H1 (cell line): ENCODE data around the gene SUOX. TPM values are rescaled to one million over a fixed set of nuclear protein-coding genes. Genes with fewer than 3 reads are reported as not detected.

ENCODE experiments used
- CTCF ChIA-PET: fragments of 300-600 bp; sonication (Branson Sonifier 250); formaldehyde crosslinking; loops from one replicate; lab custom pipeline; 2021; ENCODE audit not compliant: partially characterized antibody; lab: Charles Lee
- POLR2A ChIA-PET: fragments of 300-600 bp; sonication (Branson Sonifier 250); formaldehyde crosslinking; loops from one replicate; lab custom pipeline; 2021; ENCODE audit warnings: inconsistent platforms; ENCODE audit not compliant: partially characterized antibody; lab: Charles Lee
- DNase-seq, 2 experiments: peaks; one replicate each; pipeline versions ENCODE4 v3.0.0 to v3.0.0-alpha.2; 2010 to 2022; ENCODE audit warnings: low spot score in 2 of 2, low read depth in 1 of 2, mixed read lengths in 1 of 2
- FAIRE-seq: peaks from 2 replicates; lab custom pipeline; 2011; peaks lifted over from hg19 to GRCh38; lab: Jason Lieb, UNC
- H2AFZ ChIP-seq: 2 replicates; pipeline ENCODE4 v1.8.1; 2012; ENCODE audit warnings: low read length, inconsistent platforms
- H2AK5ac ChIP-seq: 2 replicates; pipeline ENCODE4 v1.6.1; 2013; ENCODE audit warnings: low read depth, low read length
- H2BK120ac ChIP-seq: replicated peaks from 2 replicates; pipeline ENCODE3; 2013; ENCODE audit warnings: low read depth, low read length, inconsistent platforms
- H2BK12ac ChIP-seq: 2 replicates; pipeline ENCODE4 v1.6.1; 2013; ENCODE audit warnings: low read depth, low read length
- H2BK15ac ChIP-seq: 2 replicates; pipeline ENCODE4 v1.6.1; 2013; ENCODE audit warnings: low read length
- H2BK20ac ChIP-seq: 2 replicates; pipeline ENCODE4 v1.6.1; 2013; ENCODE audit warnings: low read length
- H2BK5ac ChIP-seq: 2 replicates; pipeline ENCODE4 v1.6.1; 2013; ENCODE audit warnings: low read depth, low read length
- H3K14ac ChIP-seq: 2 replicates; pipeline ENCODE4 v1.6.1; 2013; ENCODE audit warnings: inconsistent platforms; ENCODE audit not compliant: insufficient read length
- H3K18ac ChIP-seq: 2 replicates; pipeline ENCODE4 v1.6.1; 2013; ENCODE audit warnings: low read length; ENCODE audit errors: extremely low read depth
- H3K23ac ChIP-seq: 2 replicates; pipeline ENCODE4 v1.6.1; 2013; ENCODE audit warnings: inconsistent platforms; ENCODE audit not compliant: insufficient read length
- H3K23me2 ChIP-seq: 2 replicates; pipeline ENCODE4 v1.6.1; 2013; ENCODE audit warnings: low read depth, low read length
- H3K27ac ChIP-seq: 2 replicates; pipeline ENCODE4 v1.6.1; 2011; ENCODE audit warnings: low read depth, low read length, inconsistent platforms
- H3K27me3 ChIP-seq, 4 experiments: replicated peaks in 1 of 4; 1 replicate in 1 of 4; 2 replicates in 3 of 4; pipeline versions ENCODE4 v1.6.1 to v1.8.1; 2011 to 2013; ENCODE audit warnings: low read length in 3 of 4, mild to moderate bottlenecking in 3 of 4, inconsistent platforms in 2 of 4, mixed read lengths in 2 of 4, moderate library complexity in 1 of 4; ENCODE audit not compliant: control insufficient read depth in 3 of 4, insufficient read depth in 3 of 4; ENCODE audit errors: extremely low read depth in 1 of 4
- H3K36me3 ChIP-seq, 4 experiments: 2 replicates each; pipeline versions ENCODE4 v1.6.1 to v1.8.1; 2011 to 2013; ENCODE audit warnings: mild to moderate bottlenecking in 4 of 4, low read length in 3 of 4, moderate library complexity in 2 of 4, control low read depth in 1 of 4, inconsistent platforms in 1 of 4; ENCODE audit not compliant: insufficient read depth in 4 of 4, control insufficient read depth in 2 of 4
- H3K4ac ChIP-seq: replicated peaks from 2 replicates; pipeline ENCODE3; 2013; ENCODE audit warnings: low read length, low read depth, mixed read lengths, inconsistent platforms; ENCODE audit not compliant: insufficient read length
- H3K4me1 ChIP-seq, 4 experiments: replicated peaks in 1 of 4; 1 replicate in 1 of 4; 2 replicates in 3 of 4; pipeline versions ENCODE4 v1.6.1 to v1.8.1; 2011 to 2013; ENCODE audit warnings: low read length in 3 of 4, inconsistent platforms in 2 of 4, mixed read lengths in 1 of 4; ENCODE audit not compliant: insufficient read depth in 4 of 4, control insufficient read depth in 3 of 4
- H3K4me2 ChIP-seq, 2 experiments: 2 replicates each; pipeline versions ENCODE4 v1.6.1 to v1.8.1; 2011 to 2013; ENCODE audit warnings: low read depth in 2 of 2, low read length in 2 of 2, control low read depth in 1 of 2, inconsistent platforms in 1 of 2, mild to moderate bottlenecking in 1 of 2; ENCODE audit not compliant: insufficient read depth in 1 of 2
- H3K4me3 ChIP-seq, 4 experiments: fragments of 200-600, 300-600 bp in 1 of 4; sonication (generic), shearing (Covaris generic), sonication (Bioruptor Twin) in 1 of 4; 2 replicates each; pipeline versions ENCODE4 v1.5.1 to v1.8.1; 2011 to 2016; ENCODE audit warnings: low read length in 4 of 4, low read depth in 3 of 4, control low read depth in 2 of 4, inconsistent platforms in 2 of 4, mild to moderate bottlenecking in 2 of 4, mixed read lengths in 1 of 4, moderate library complexity in 1 of 4; ENCODE audit not compliant: insufficient read depth in 2 of 4; ENCODE audit errors: extremely low read depth in 1 of 4
- H3K56ac ChIP-seq: replicated peaks from 2 replicates; pipeline ENCODE3; 2013; ENCODE audit warnings: low read depth, mild to moderate bottlenecking, mixed read lengths, low read length, inconsistent platforms; ENCODE audit not compliant: insufficient read length
- H3K79me1 ChIP-seq: 2 replicates; pipeline ENCODE4 v1.6.1; 2013; ENCODE audit warnings: low read depth, low read length, control low read depth
- H3K79me2 ChIP-seq, 2 experiments: 2 replicates each; pipeline versions ENCODE4 v1.6.1 to v1.8.1; 2012 to 2013; ENCODE audit warnings: low read length in 2 of 2, mild to moderate bottlenecking in 2 of 2, inconsistent platforms in 1 of 2; ENCODE audit not compliant: insufficient read depth in 2 of 2, control insufficient read depth in 1 of 2
- H3K9ac ChIP-seq, 4 experiments: replicated peaks in 1 of 4; 1 replicate in 1 of 4; 2 replicates in 3 of 4; pipeline versions ENCODE4 v1.6.1 to v1.8.1; 2011 to 2013; ENCODE audit warnings: low read depth in 3 of 4, low read length in 3 of 4, control low read depth in 2 of 4, mild to moderate bottlenecking in 2 of 4, moderate library complexity in 2 of 4, inconsistent platforms in 1 of 4; ENCODE audit errors: extremely low read depth in 1 of 4
- H3K9me3 ChIP-seq, 2 experiments: 2 replicates each; pipeline versions ENCODE4 v1.6.1 to v1.8.1; 2012 to 2013; ENCODE audit warnings: mild to moderate bottlenecking in 2 of 2, moderate library complexity in 2 of 2, control low read depth in 1 of 2, inconsistent platforms in 1 of 2, low read depth in 1 of 2, low read length in 1 of 2, mixed read lengths in 1 of 2; ENCODE audit not compliant: insufficient read depth in 2 of 2
- H4K20me1 ChIP-seq, 2 experiments: replicated peaks in 1 of 2; 2 replicates each; pipeline versions ENCODE3 to v1.8.1; 2011 to 2013; ENCODE audit warnings: inconsistent platforms in 2 of 2, low read length in 2 of 2, mild to moderate bottlenecking in 1 of 2; ENCODE audit not compliant: insufficient read depth in 2 of 2, control insufficient read depth in 1 of 2
- H4K5ac ChIP-seq: 2 replicates; pipeline ENCODE4 v1.6.1; 2013; ENCODE audit warnings: low read length, low read depth, mixed read lengths, inconsistent platforms; ENCODE audit not compliant: insufficient read length
- H4K8ac ChIP-seq: 2 replicates; pipeline ENCODE4 v1.8.0; 2013; ENCODE audit warnings: mild to moderate bottlenecking, moderate library complexity, low read length, inconsistent platforms; ENCODE audit not compliant: insufficient read depth; ENCODE audit errors: extremely low read depth
- H4K91ac ChIP-seq: replicated peaks from 2 replicates; pipeline ENCODE3; 2013; ENCODE audit warnings: low read length, mixed read lengths, inconsistent platforms; ENCODE audit not compliant: insufficient read length
- BRCA1 ChIP-seq: IDR thresholded peaks from 2 replicates; pipeline ENCODE4 v1.6.1; 2012; ENCODE audit warnings: low read depth, low read length, improper control_type of control experiment
- CEBPB ChIP-seq: IDR thresholded peaks from 2 replicates; pipeline ENCODE4 v1.6.1; 2012; ENCODE audit warnings: low read depth, low read length
- WGBS, 2 experiments: shearing (Covaris generic) in 1 of 2; methylation state at CpG; one replicate each; pipeline versions ENCODE4 v1.1.6 to v1.1.7; 2013 to 2015; ENCODE audit warnings: low lambda C conversion rate in 2 of 2, mixed read lengths in 2 of 2, inconsistent platforms in 1 of 2, low coverage in 1 of 2, missing lambda C conversion rate in 1 of 2; ENCODE audit not compliant: insufficient replicate concordance in 2 of 2, insufficient coverage in 1 of 2, insufficient read length in 1 of 2; ENCODE audit errors: extremely low coverage in 1 of 2, missing lambda C conversion rate in 1 of 2; 5-methylcytosine and 5-hydroxymethylcytosine counted together
- polyA plus RNA-seq, 7 experiments: library from polyadenylated mRNA; depleted of rRNA in 3 of 7; stranded (reverse) in 5 of 7; unstranded in 2 of 7; fragments of >200 nt in 5 of 7; fragments of 200-250 nt in 2 of 7; gene quantifications; 1 replicate in 5 of 7; 2 replicates in 1 of 7; 4 replicates in 1 of 7; pipeline versions ENCODE4 v1.2.1 to v1.2.3, GENCODE V29; 2011 to 2013; ENCODE audit warnings: missing spikeins in 2 of 7, mixed read lengths in 2 of 7
- total RNA-seq: library from RNA; stranded (reverse); fragmentation: NEBNext Ultra II Directional; extraction: Animal tissue kit (Norgen Biotek cat#: 25700); gene quantifications from 2 replicates; pipeline ENCODE4 v1.2.1, GENCODE V29; 2021

The SUOX gene
- total and polyA plus RNA-seq, 2 of the 8 experiments (the other 6 are each of a cell fraction or from before 2014, with no cell fraction given) = 22.5 to 31.3 TPM

DNA sequence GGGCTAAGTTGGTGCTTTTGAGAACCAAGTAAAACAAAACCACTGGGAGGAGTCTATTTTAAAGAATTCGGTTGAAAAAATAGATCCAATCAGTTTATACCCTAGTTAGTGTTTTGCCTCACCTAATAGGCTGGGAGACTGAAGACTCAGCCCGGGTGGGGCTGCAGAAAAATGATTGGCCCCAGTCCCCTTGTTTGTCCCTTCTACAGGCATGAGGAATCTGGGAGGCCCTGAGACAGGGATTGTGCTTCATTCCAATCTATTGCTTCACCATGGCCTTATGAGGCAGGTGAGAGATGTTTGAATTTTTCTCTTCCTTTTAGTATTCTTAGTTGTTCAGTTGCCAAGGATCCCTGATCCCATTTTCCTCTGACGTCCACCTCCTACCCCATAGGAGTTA lies 25.0 kb upstream of the SUOX start:
- no peak for DNase-seq
- H2BK15ac ChIP-seq = no peak overlapping the region
- no peak overlapping the region for H4K8ac ChIP-seq
- no peak overlapping the region for H2BK120ac ChIP-seq
- H3K27ac ChIP-seq = no peak overlapping the region
- H2AK5ac ChIP-seq = no peak overlapping the region
- no peak for FAIRE-seq
- peaks cover 0 to 7% (median 1%) of the 10 kb centered on the region in 4 experiments; a peak in 4 of 7 replicates for H3K4me1 ChIP-seq
- H4K20me1 ChIP-seq = peaks cover 0 to 2% of the 10 kb centered on the region in 2 experiments
- peaks cover 3 to 36% of the 10 kb centered on the region in 2 experiments; a peak in 3 of 4 replicates for H3K79me2 ChIP-seq
- no peak overlapping the region for H2BK12ac ChIP-seq
- H3K9ac ChIP-seq = no peak overlapping the region
- peak; percentile 55; the same call in 1 of the 2 replicates for TF ChIP-seq CEBPB
- no peak for TF ChIP-seq BRCA1
- H3K56ac ChIP-seq = no peak overlapping the region
- H3K14ac ChIP-seq = no peak overlapping the region
- no peak overlapping the region; a peak in 1 of 4 replicates for H3K4me2 ChIP-seq
- H3K9me3 ChIP-seq = no peaks in the 10 kb centered on the region
- no peak overlapping the region for H3K18ac ChIP-seq
- POLR2A ChIA-PET = no interaction called here
- no peak overlapping the region for H2BK20ac ChIP-seq
- WGBS, 2 experiments = 87% methylated on average over 3 of the region's 3 CpGs; no CpG with 5 or more reads in 1 of the 2 experiments
- H3K79me1 ChIP-seq = peaks cover 2% of the 10 kb centered on the region; the same call in 1 of the 2 replicates
- peaks cover 9% of the 10 kb centered on the region for H3K23me2 ChIP-seq
- no peaks in the 10 kb centered on the region for H3K27me3 ChIP-seq
- CTCF ChIA-PET = no interaction called here
- no peak overlapping the region for H3K4me3 ChIP-seq
- H2AFZ ChIP-seq = no peak overlapping the region
- no peak overlapping the region for H4K91ac ChIP-seq
- H3K36me3 ChIP-seq = peaks cover 2 to 29% (median 14%) of the 10 kb centered on the region in 4 experiments; a peak in 5 of 8 replicates
- H3K4ac ChIP-seq = no peak overlapping the region
- no peak overlapping the region for H2BK5ac ChIP-seq
- H4K5ac ChIP-seq = no peak overlapping the region
- H3K23ac ChIP-seq = no peak overlapping the region
